Transverse colon (tissue), 4 donors: ENCODE data around the gene ID3. TPM values are rescaled to one million over a fixed set of nuclear protein-coding genes. Genes with fewer than 3 reads are reported as not detected.

ENCODE experiments used
- DNase-seq: peaks from one replicate; pipeline ENCODE4 v3.0.0-alpha.2; 2019
- H3K27ac ChIP-seq, 4 donors: fragments of 200-600 bp; sonication (generic); 2 replicates each; pipeline ENCODE4 v1.5.1; 2016 to 2018; ENCODE audit warnings: inconsistent platforms in 4 of 4
- H3K27me3 ChIP-seq: fragments of 200-600 bp; sonication (generic); 2 replicates; pipeline ENCODE4 v1.5.1; 2017; ENCODE audit warnings: inconsistent platforms
- H3K36me3 ChIP-seq, 4 donors: fragments of 200-600 bp; sonication (generic); 2 replicates each; pipeline ENCODE4 v1.5.1; 2017 to 2019; ENCODE audit warnings: inconsistent platforms in 4 of 4
- H3K4me1 ChIP-seq, 4 donors: fragments of 200-600 bp; sonication (generic); 2 replicates each; pipeline ENCODE4 v1.5.1; 2017 to 2020; ENCODE audit warnings: inconsistent platforms in 4 of 4
- H3K4me3 ChIP-seq, 4 donors: fragments of 200-600 bp; sonication (generic); 1 replicate in 1 of 4; 2 replicates in 3 of 4; pipeline versions ENCODE4 v1.5.1 to v1.6.1; 2017 to 2019; ENCODE audit warnings: inconsistent platforms in 4 of 4
- H3K9me3 ChIP-seq, 2 donors: fragments of 200-600 bp; sonication (generic); 2 replicates each; pipeline ENCODE4 v1.5.1; 2017 to 2019; ENCODE audit warnings: inconsistent platforms in 2 of 2
- CTCF ChIP-seq, 5 experiments: fragments of 200-600 bp in 3 of 5; fragments of 450-650 bp in 2 of 5; sonication (generic) in 3 of 5; IDR thresholded peaks; 1 replicate in 2 of 5; 2 replicates in 3 of 5; pipeline ENCODE4 v1.5.1; 2016 to 2017; ENCODE audit warnings: antibody characterized with exemption in 5 of 5, inconsistent platforms in 3 of 5, mild to moderate bottlenecking in 2 of 5, moderate library complexity in 1 of 5
- EP300 ChIP-seq: sonication (generic); formaldehyde crosslinking; IDR thresholded peaks from one replicate; pipeline ENCODE4 v1.6.1; 2017; ENCODE audit warnings: antibody characterized with exemption, low read depth
- POLR2A ChIP-seq: fragments of 450-650 bp; IDR thresholded peaks from one replicate; pipeline ENCODE4 v1.6.1; 2016; ENCODE audit warnings: antibody characterized with exemption, mild to moderate bottlenecking, moderate library complexity
- POLR2AphosphoS5 ChIP-seq, 3 donors: sonication (generic); formaldehyde crosslinking; IDR thresholded peaks; one replicate each; pipeline ENCODE4 v1.6.1; 2016; ENCODE audit warnings: antibody characterized with exemption in 3 of 3
- WGBS, 2 donors: methylation state at CpG; one replicate each; pipeline ENCODE4 v1.1.5; 2018; ENCODE audit warnings: low coverage in 1 of 2; 5-methylcytosine and 5-hydroxymethylcytosine counted together
- in situ Hi-C, 4 donors: fragments of 200-750 bp; cut with MboI; loops; one replicate each; pipeline versions ENCODE4 v1.15.0 to v1.15.1; 2017; ENCODE audit warnings: low sequenced_read_pairs in 3 of 4, low pct_ligation_motif_present in 1 of 4, low pct_unique_long_range_greater_than_20kb in 1 of 4
- intact Hi-C: fragments of 100-400 bp; cut with DNase I; formaldehyde crosslinking; loops from one replicate; pipeline ENCODE4 v1.15.1; 2023; ENCODE audit warnings: low total_unique reads
- total RNA-seq, 4 donors: library from RNA; depleted of rRNA; stranded (reverse); fragments of >200 nt; gene quantifications; one replicate each; pipeline ENCODE4 v1.1.0, GENCODE V29; 2016

The ID3 gene
- total RNA-seq, 4 donors from 2014 or later: 174 to 363 (median 253) TPM

- no peaks in the 10 kb centered on the region for H3K27me3 ChIP-seq
- TF ChIP-seq POLR2AphosphoS5 (IDR thresholded peaks at IDR 0.05) (peak in 1 of 3 donors; percentile 30), POLR2A (peak; percentile 43), CTCF (IDR thresholded peaks at IDR 0.05) (no peak), EP300 (no peak)
- in situ Hi-C loops: loop anchor here in 1 of 4 donors (10.0 kb wide), 1 partner anchor 45 kb away; the partner anchor contains the start of gene ASAP3
- H3K36me3 ChIP-seq: no peaks in the 10 kb centered on the region
- peak; percentile 38 for DNase-seq
- intact Hi-C loops: no loop called here
- H3K27ac ChIP-seq: peak overlapping the region; percentile 87 to 90 (median 88)
- H3K4me3 ChIP-seq: peak overlapping the region; percentile 55 to 84 (median 64)
- H3K9me3 ChIP-seq: no peaks in the 10 kb centered on the region
- WGBS, 2 donors: 3% methylated on average over 21 of the region's 22 CpGs; no CpG with 5 or more reads in 1 of the 2 donors
- peaks cover 56 to 86% (median 74%) of the 10 kb centered on the region in 4 donors for H3K4me1 ChIP-seq
Measured at GRCh38 chr1:23530087-23530746, 29.1 kb downstream of the ID3 start.

- no peaks in the 10 kb centered on the region for H3K27me3 ChIP-seq
- no peaks in the 10 kb centered on the region for H3K9me3 ChIP-seq
- WGBS, 2 donors: 35 to 61% methylated on average over 5 to 8 of the region's 8 CpGs
- peak overlapping the region; percentile 87 to 90 (median 88) for H3K27ac ChIP-seq
- no peaks in the 10 kb centered on the region for H3K36me3 ChIP-seq
- H3K4me1 ChIP-seq: peaks cover 56 to 94% (median 81%) of the 10 kb centered on the region in 4 donors
- peak; percentile 66 for DNase-seq
- TF ChIP-seq EP300: no peak
- TF ChIP-seq POLR2AphosphoS5 (IDR thresholded peaks at IDR 0.05): peak in 1 of 3 donors; percentile 66
- TF ChIP-seq CTCF (IDR thresholded peaks at IDR 0.05): no peak
- peak; percentile 34 for TF ChIP-seq POLR2A
- intact Hi-C loops: no loop called here
- H3K4me3 ChIP-seq: peak overlapping the region in 3 of 4 donors; percentile 55 to 84 (median 64)
- in situ Hi-C loops: loop anchor here in 1 of 4 donors (10.0 kb wide), 1 partner anchor 45 kb away; the partner anchor contains the start of gene ASAP3
Measured at GRCh38 chr1:23529146-23530086, 29.9 kb downstream of the ID3 start.

GRCh38 chr1:23528250-23528978 lies 30.9 kb downstream of the ID3 start:
- H3K27ac ChIP-seq: peak overlapping the region; percentile 87 to 90 (median 88)
- peak; percentile 60 to 87 (median 73) for TF ChIP-seq POLR2AphosphoS5 (IDR thresholded peaks at IDR 0.05)
- TF ChIP-seq POLR2A: peak; percentile 89
- TF ChIP-seq CTCF (IDR thresholded peaks at IDR 0.05): peak in 2 of 5 experiments; percentile 30 to 37
- peak; percentile 11 for TF ChIP-seq EP300
- H3K4me3 ChIP-seq: peak overlapping the region in 2 of 4 donors; percentile 13 to 55
- intact Hi-C loops: no loop called here
- no peaks in the 10 kb centered on the region for H3K27me3 ChIP-seq
- DNase-seq: peak; percentile 97
- WGBS, 2 donors: 11% methylated on average over 9 of the region's 9 CpGs; no CpG with 5 or more reads in 1 of the 2 donors
- no peaks in the 10 kb centered on the region for H3K9me3 ChIP-seq
- H3K36me3 ChIP-seq: no peaks in the 10 kb centered on the region
- in situ Hi-C loops: no loop called here
- H3K4me1 ChIP-seq: peaks cover 54 to 88% (median 79%) of the 10 kb centered on the region in 4 donors
